Measurements from ENCODE around the gene PTX4. TPM values are rescaled to one million over a fixed set of nuclear protein-coding genes. Genes with fewer than 3 reads are reported as not detected.

Gene PTX4
- polyA plus RNA-seq (2012; rRNA removed): not detected in 2 replicates
- not detected in 2 replicates for polyA plus RNA-seq (2012; cell fraction: cytosol; rRNA removed)
- polyA plus RNA-seq (2012; cell fraction: nucleus; rRNA removed): 0.06 TPM in 1 of 2 replicates, not detected in the other

- H3K4me1 ChIP-seq (ENCODE audit: control insufficient read depth in 1 of 2, insufficient read depth in 2 of 2, low read depth in 1 of 2, low read length in 1 of 2): peaks cover 0 to 9% of the 10 kb centered on the region in 2 experiments; a peak in 1 of 4 replicates
- H3K27ac ChIP-seq (ENCODE audit: low read depth in 2 of 2, low read length in 1 of 2): no peak within 1 kb of the TSS
- POLR2A ChIA-PET: no interaction called here
- H2AFZ ChIP-seq (ENCODE audit: low read depth): no peak within 1 kb of the TSS
- 80% methylated on average over 19 of the region's 19 CpGs for WGBS (ENCODE audit: low lambda C conversion rate)
- DNase-seq: no peak
- H3K4me3 ChIP-seq (ENCODE audit: low read depth in 2 of 2, low read length in 1 of 2): no peak within 1 kb of the TSS
- CTCF ChIA-PET: interaction anchor here (1.0 kb wide), 1 partner anchor 236 kb away, joined by 3 read pairs; no protein-coding TSS in a partner anchor
- no peak for TF ChIP-seq RFX5 (IDR thresholded peaks at IDR 0.05; ENCODE audit: low read length)
- TF ChIP-seq FOSL2 (IDR thresholded peaks at IDR 0.05; ENCODE audit: borderline replicate concordance, low read depth): no peak
- TF ChIP-seq FOXJ3 (CRISPR knock-in tag; IDR thresholded peaks at IDR 0.05): no peak
- peaks cover 4% of the 10 kb centered on the region; the same call in 1 of the 2 replicates for H3K79me2 ChIP-seq (ENCODE audit: insufficient read depth)
- no peaks in the 10 kb centered on the region for H3K9me2 ChIP-seq
- H3K4me2 ChIP-seq: no peak within 1 kb of the TSS
- no peak within 1 kb of the TSS for H3K9ac ChIP-seq
- H3F3A ChIP-seq (replicated peaks; ENCODE audit: insufficient read depth): no peaks in the 10 kb centered on the region
- no peaks in the 10 kb centered on the region for H3K9me3 ChIP-seq
- no peaks in the 10 kb centered on the region for H3K27me3 ChIP-seq (ENCODE audit: insufficient read depth)
- H3K36me3 ChIP-seq (replicated peaks in 1 of 2; ENCODE audit: control insufficient read depth in 1 of 2, insufficient read depth in 2 of 2, low read length in 1 of 2): no peaks in the 10 kb centered on the region
- no peaks in the 10 kb centered on the region for H4K20me1 ChIP-seq (ENCODE audit: insufficient read depth)
Observed at GRCh38 chr16:1488619-1489018, at the start of gene PTX4. TSS of gene PTX4 (minus strand) at chr16:1488944. CDS start at chr16:1488909, 35 bp downstream.

- Histone ChIP-seq H4K20me1 (ENCODE audit: insufficient read depth) (no peaks in the 10 kb centered on the region), H2AFZ (ENCODE audit: low read depth) (no peak overlapping the region), H3K9ac (no peak overlapping the region), H3K27me3 (ENCODE audit: insufficient read depth) (no peaks in the 10 kb centered on the region), H3F3A (replicated peaks; ENCODE audit: insufficient read depth) (no peaks in the 10 kb centered on the region), H3K9me3 (no peaks in the 10 kb centered on the region), H3K36me3 (replicated peaks in 1 of 2; ENCODE audit: control insufficient read depth in 1 of 2, insufficient read depth in 2 of 2, low read length in 1 of 2) (peaks cover 0 to 21% of the 10 kb centered on the region in 2 experiments), H3K79me2 (ENCODE audit: insufficient read depth) (no peaks in the 10 kb centered on the region), H3K4me1 (ENCODE audit: control insufficient read depth in 1 of 2, insufficient read depth in 2 of 2, low read depth in 1 of 2, low read length in 1 of 2) (peaks cover 0 to 26% of the 10 kb centered on the region in 2 experiments; a peak in 2 of 4 replicates), H3K4me2 (no peak overlapping the region), H3K4me3 (ENCODE audit: low read depth in 2 of 2, low read length in 1 of 2) (no peak overlapping the region), H3K9me2 (no peaks in the 10 kb centered on the region), H3K27ac (ENCODE audit: low read depth in 2 of 2, low read length in 1 of 2) (no peak overlapping the region)
- ChIA-PET CTCF (interaction anchor here (0.6 to 1.6 kb wide), 4 partner anchors 14 to 200 kb away, joined by 3 to 5 read pairs (median 3); no protein-coding TSS in a partner anchor), POLR2A (no interaction called here)
- TF ChIP-seq MEF2A (IDR thresholded peaks at IDR 0.05; ENCODE audit: borderline replicate concordance, low read depth) (no peak), REST (IDR thresholded peaks at IDR 0.05; ENCODE audit: low read depth, low read length) (no peak), RAD21 (IDR thresholded peaks at IDR 0.05; ENCODE audit: low read length) (no peak), JUND (IDR thresholded peaks at IDR 0.05) (no peak), CHD2 (IDR thresholded peaks at IDR 0.05; ENCODE audit: low read length, partially characterized antibody) (no peak)
- WGBS (ENCODE audit: low lambda C conversion rate): 99% methylated on average over 19 of the region's 26 CpGs
- no peak for DNase-seq
Observed at GRCh38 chr16:1537763-1538289, 49.1 kb upstream of the PTX4 start.
